ENCODE results near the gene EIF1. TPM values are rescaled to one million over a fixed set of nuclear protein-coding genes. Genes with fewer than 3 reads are reported as not detected.
"Not testable (repeated sequence)": the region's sequence is repeated elsewhere in the genome, so short reads cannot be mapped to it uniquely, and the experiment has no call there.

EIF1 gene
- total RNA-seq, 2 experiments from 2014 or later = 145 to 659 TPM

- CTCF ChIA-PET (ENCODE audit: unreplicated experiment) = no interaction called here
- BruUV-seq (replicated peaks) = no TSS peak
These were observed 5.2 kb upstream of the EIF1 start for GRCh38 chr17:41683441-41684007.

GRCh38 chr17:41684035-41684434 lies 4.7 kb upstream of the EIF1 start:
- H3K4me3 ChIP-seq (ENCODE audit: low read depth, low read length, poor library complexity, severe bottlenecking) = no peak overlapping the region
- no peak overlapping the region for H2AFZ ChIP-seq (ENCODE audit: low read length)
- peaks cover 9% of the 10 kb centered on the region for H3K4me1 ChIP-seq (ENCODE audit: insufficient read depth, low read length, poor library complexity, severe bottlenecking)
- intact Hi-C loops (cut with micrococcal nuclease; ENCODE audit: unreplicated experiment) = loop anchor here (10.0 kb wide), 1 partner anchor 1089 kb away; no protein-coding TSS in a partner anchor
- H3K79me2 ChIP-seq (ENCODE audit: insufficient read depth, low read depth, low read length) = peaks cover 3% of the 10 kb centered on the region; the same call in 1 of the 2 replicates
- H3K9me3 ChIP-seq (ENCODE audit: low read length) = no peaks in the 10 kb centered on the region
- H4K20me1 ChIP-seq (ENCODE audit: insufficient read depth, low read length) = no peaks in the 10 kb centered on the region
- ChIA-PET POLR2A (no interaction called here), CTCF (ENCODE audit: unreplicated experiment) (no interaction called here)
- no peak overlapping the region for H3K4me2 ChIP-seq (ENCODE audit: low read length)
- TF ChIP-seq EZH2phosphoT487 (IDR thresholded peaks at IDR 0.05; ENCODE audit: borderline replicate concordance, low read depth, low read length) (no peak), CTCF (conservative IDR thresholded peaks at IDR 0.05; ENCODE audit: low read length) (no peak)
- no peak overlapping the region for H3K27ac ChIP-seq (ENCODE audit: low read depth, low read length, poor library complexity, severe bottlenecking)
- no peaks in the 10 kb centered on the region for H3K9me2 ChIP-seq (ENCODE audit: insufficient read depth, low read length)
- no TSS peak for BruUV-seq (replicated peaks)
- peaks cover 3% of the 10 kb centered on the region for H3K36me3 ChIP-seq (ENCODE audit: insufficient read depth, low read length)
- DNase-seq (ENCODE audit: low spot score) = no peak

More at GRCh38 chr17:41683441-41684007, 5.2 kb upstream of the EIF1 start:
- no peak for DNase-seq (ENCODE audit: low spot score)
- no peaks in the 10 kb centered on the region for H4K20me1 ChIP-seq (ENCODE audit: insufficient read depth, low read length)
- POLR2A ChIA-PET = no interaction called here
- no peaks in the 10 kb centered on the region for H3K79me2 ChIP-seq (ENCODE audit: insufficient read depth, low read depth, low read length)
- no peak for TF ChIP-seq EZH2phosphoT487 (IDR thresholded peaks at IDR 0.05; ENCODE audit: borderline replicate concordance, low read depth, low read length)
- TF ChIP-seq CTCF (conservative IDR thresholded peaks at IDR 0.05; ENCODE audit: low read length) = no peak
- H2AFZ ChIP-seq (ENCODE audit: low read length) = no peak overlapping the region
- no peaks in the 10 kb centered on the region for H3K36me3 ChIP-seq (ENCODE audit: insufficient read depth, low read length)
- intact Hi-C loops (cut with micrococcal nuclease; ENCODE audit: unreplicated experiment) = loop anchor here (10.0 kb wide), 1 partner anchor 1089 kb away; no protein-coding TSS in a partner anchor
- H3K4me2 ChIP-seq (ENCODE audit: low read length) = no peak overlapping the region
- H3K4me3 ChIP-seq (ENCODE audit: low read depth, low read length, poor library complexity, severe bottlenecking) = no peak overlapping the region
- no peaks in the 10 kb centered on the region for H3K9me2 ChIP-seq (ENCODE audit: insufficient read depth, low read length)
- no peak overlapping the region for H3K27ac ChIP-seq (ENCODE audit: low read depth, low read length, poor library complexity, severe bottlenecking)
- no peaks in the 10 kb centered on the region for H3K9me3 ChIP-seq (ENCODE audit: low read length)
- H3K4me1 ChIP-seq (ENCODE audit: insufficient read depth, low read length, poor library complexity, severe bottlenecking) = peaks cover 14% of the 10 kb centered on the region

GRCh38 chr17:41685753-41686152 lies 2.9 kb upstream of the EIF1 start:
- POLR2A ChIA-PET; CTCF ChIA-PET (ENCODE audit: unreplicated experiment); BruUV-seq (replicated peaks): not testable (repeated sequence)

More at GRCh38 chr17:41685753-41686152, 2.9 kb upstream of the EIF1 start:
- H3K4me3 ChIP-seq (ENCODE audit: low read depth, low read length, poor library complexity, severe bottlenecking); H3K27ac ChIP-seq (ENCODE audit: low read depth, low read length, poor library complexity, severe bottlenecking); H4K20me1 ChIP-seq (ENCODE audit: insufficient read depth, low read length); H3K4me2 ChIP-seq (ENCODE audit: low read length); H3K9me3 ChIP-seq (ENCODE audit: low read length); H3K9me2 ChIP-seq (ENCODE audit: insufficient read depth, low read length); H2AFZ ChIP-seq (ENCODE audit: low read length); DNase-seq (ENCODE audit: low spot score): not testable (repeated sequence)
- H3K79me2 ChIP-seq (ENCODE audit: insufficient read depth, low read depth, low read length) = peaks cover 18% of the 10 kb centered on the region
- H3K36me3 ChIP-seq (ENCODE audit: insufficient read depth, low read length) = peaks cover 19% of the 10 kb centered on the region
- H3K4me1 ChIP-seq (ENCODE audit: insufficient read depth, low read length, poor library complexity, severe bottlenecking) = peaks cover 14% of the 10 kb centered on the region
- intact Hi-C loops (cut with micrococcal nuclease; ENCODE audit: unreplicated experiment) = loop anchor here (10.0 kb wide), 1 partner anchor 1091 kb away; no protein-coding TSS in a partner anchor

Data from OCI-LY7 (cell line).